HCT116 (cell line): ENCODE results near the gene COPS7B.

ENCODE experiments used
- POLR2A ChIP-seq: IDR thresholded peaks from 2 replicates; pipeline ENCODE4 v1.7.0; 2011; ENCODE audit warnings: borderline replicate concordance; ENCODE audit not compliant: insufficient read depth, insufficient read length; ENCODE audit errors: extremely low read depth
- POLR2AphosphoS5 ChIP-seq: IDR thresholded peaks from 2 replicates; pipeline ENCODE4 v1.6.1; 2011; ENCODE audit warnings: mild to moderate bottlenecking, low read depth, low read length, moderate library complexity
- ZFX ChIP-seq: fragments of 450-650 bp; IDR thresholded peaks from 2 replicates; pipeline ENCODE4 v1.6.1; 2017
- TF ChIP-seq, protein P1 (sequence below), 3 experiments: fragments of 200-600 bp in 1 of 3; sonication (generic) in 1 of 3; IDR thresholded peaks in 2 of 3; conservative IDR thresholded peaks in 1 of 3; 2 replicates each; pipeline ENCODE4 v1.5.1; 2012 to 2017; ENCODE audit warnings: low read depth in 2 of 3, low read length in 2 of 3, antibody characterized with exemption in 1 of 3, borderline replicate concordance in 1 of 3, control low read depth in 1 of 3, mild to moderate bottlenecking in 1 of 3, mixed read lengths in 1 of 3, mixed run types in 1 of 3, moderate library complexity in 1 of 3; ENCODE audit not compliant: insufficient read depth in 1 of 3

DNA sequence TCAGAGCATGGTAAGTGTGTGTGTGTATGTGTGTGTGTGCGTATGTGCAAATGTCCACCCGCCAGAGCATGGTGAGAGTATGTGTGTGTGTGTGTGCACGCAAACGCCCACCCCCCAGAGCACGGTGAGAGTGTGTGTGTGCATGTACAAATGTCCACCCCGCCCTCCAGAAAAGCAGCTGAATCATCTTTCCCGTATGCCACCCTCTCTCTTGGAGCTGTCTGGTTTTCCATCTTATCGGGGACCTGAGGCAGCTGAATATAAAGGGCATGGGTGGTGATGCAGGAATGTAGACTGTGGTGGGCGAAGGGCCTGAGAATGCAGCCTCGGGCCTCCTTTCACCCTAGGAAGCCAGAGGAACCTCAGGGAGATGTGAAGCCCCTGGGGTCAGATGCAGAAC is 66.9 kb downstream of the COPS7B start:
- TF ChIP-seq, protein P1, sequence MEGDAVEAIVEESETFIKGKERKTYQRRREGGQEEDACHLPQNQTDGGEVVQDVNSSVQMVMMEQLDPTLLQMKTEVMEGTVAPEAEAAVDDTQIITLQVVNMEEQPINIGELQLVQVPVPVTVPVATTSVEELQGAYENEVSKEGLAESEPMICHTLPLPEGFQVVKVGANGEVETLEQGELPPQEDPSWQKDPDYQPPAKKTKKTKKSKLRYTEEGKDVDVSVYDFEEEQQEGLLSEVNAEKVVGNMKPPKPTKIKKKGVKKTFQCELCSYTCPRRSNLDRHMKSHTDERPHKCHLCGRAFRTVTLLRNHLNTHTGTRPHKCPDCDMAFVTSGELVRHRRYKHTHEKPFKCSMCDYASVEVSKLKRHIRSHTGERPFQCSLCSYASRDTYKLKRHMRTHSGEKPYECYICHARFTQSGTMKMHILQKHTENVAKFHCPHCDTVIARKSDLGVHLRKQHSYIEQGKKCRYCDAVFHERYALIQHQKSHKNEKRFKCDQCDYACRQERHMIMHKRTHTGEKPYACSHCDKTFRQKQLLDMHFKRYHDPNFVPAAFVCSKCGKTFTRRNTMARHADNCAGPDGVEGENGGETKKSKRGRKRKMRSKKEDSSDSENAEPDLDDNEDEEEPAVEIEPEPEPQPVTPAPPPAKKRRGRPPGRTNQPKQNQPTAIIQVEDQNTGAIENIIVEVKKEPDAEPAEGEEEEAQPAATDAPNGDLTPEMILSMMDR (IDR thresholded peaks at IDR 0.05 in 2 of 3, conservative IDR thresholded peaks at IDR 0.05 in 1 of 3; ENCODE audit: borderline replicate concordance in 1 of 3, insufficient read depth in 1 of 3, low read depth in 2 of 3, low read length in 2 of 3), result no peak
- no peak for TF ChIP-seq POLR2AphosphoS5
- TF ChIP-seq ZFX, result no peak
- TF ChIP-seq POLR2A, result no peak
